CD14-positive monocyte (primary cell): ENCODE results near the gene GPR183. TPM values are rescaled to one million over a fixed set of nuclear protein-coding genes. Genes with fewer than 3 reads are reported as not detected.
A peak's percentile ranks its signal among the peaks of the same experiment; 100 is the strongest.

Experiments used
- DNase-seq, 3 donors: peaks; one replicate each; pipeline ENCODE4 v3.0.0-alpha.2; 2011 to 2022
- H2AFZ ChIP-seq: 2 replicates; pipeline ENCODE4 v1.6.0; 2012; ENCODE audit warnings: mild to moderate bottlenecking, low read depth, low read length, inconsistent platforms; ENCODE audit not compliant: insufficient read depth, poor library complexity, severe bottlenecking
- H3K27ac ChIP-seq, 2 donors: 1 replicate in 1 of 2; 2 replicates in 1 of 2; pipeline ENCODE4 v1.5.1; 2012 to 2013; ENCODE audit warnings: low read length in 2 of 2, control low read depth in 1 of 2, inconsistent platforms in 1 of 2, low read depth in 1 of 2, mild to moderate bottlenecking in 1 of 2
- H3K27me3 ChIP-seq, 2 donors: one replicate each; pipeline versions ENCODE4 v1.6.0 to v1.6.1; 2011 to 2013; ENCODE audit warnings: low read length in 2 of 2; ENCODE audit not compliant: control insufficient read depth in 2 of 2, insufficient read depth in 2 of 2
- H3K36me3 ChIP-seq, 2 donors: replicated peaks in 1 of 2; 1 replicate in 1 of 2; 2 replicates in 1 of 2; pipeline versions ENCODE4 v1.5.1 to v1.6.1; 2012 to 2013; ENCODE audit warnings: low read length in 2 of 2, control low read depth in 1 of 2, inconsistent platforms in 1 of 2, mild to moderate bottlenecking in 1 of 2; ENCODE audit not compliant: insufficient read depth in 2 of 2, control insufficient read depth in 1 of 2
- H3K4me1 ChIP-seq, 2 donors: 1 replicate in 1 of 2; 2 replicates in 1 of 2; pipeline versions ENCODE4 v1.5.1 to v1.6.1; 2012 to 2013; ENCODE audit warnings: low read length in 2 of 2, control low read depth in 1 of 2, inconsistent platforms in 1 of 2, mild to moderate bottlenecking in 1 of 2, moderate library complexity in 1 of 2; ENCODE audit not compliant: insufficient read depth in 2 of 2, control insufficient read depth in 1 of 2
- H3K4me2 ChIP-seq: replicated peaks from 2 replicates; pipeline ENCODE3; 2012; ENCODE audit warnings: low read length, moderate library complexity, mild to moderate bottlenecking; ENCODE audit not compliant: poor library complexity, severe bottlenecking; ENCODE audit errors: extremely low read depth
- H3K4me3 ChIP-seq, 3 experiments: fragments of 200-600 bp in 1 of 3; sonication (generic) in 1 of 3; replicated peaks in 1 of 3; 1 replicate in 2 of 3; 2 replicates in 1 of 3; pipeline ENCODE4 v1.5.1; 2011 to 2013; ENCODE audit warnings: low read length in 3 of 3, mild to moderate bottlenecking in 3 of 3, control low read depth in 2 of 3, low read depth in 2 of 3, inconsistent platforms in 1 of 3, moderate library complexity in 1 of 3
- H3K79me2 ChIP-seq: 2 replicates; pipeline ENCODE4 v1.6.0; 2012; ENCODE audit warnings: mild to moderate bottlenecking, control low read depth, inconsistent platforms, low read length, moderate library complexity; ENCODE audit not compliant: insufficient read depth
- H3K9ac ChIP-seq: 2 replicates; pipeline ENCODE4 v1.6.0; 2017; ENCODE audit warnings: low read length, mild to moderate bottlenecking; ENCODE audit not compliant: insufficient read depth, poor library complexity, severe bottlenecking
- H3K9me3 ChIP-seq, 2 donors: replicated peaks in 1 of 2; 1 replicate in 1 of 2; 2 replicates in 1 of 2; pipeline versions ENCODE4 v1.5.1 to v1.6.1; 2012 to 2013; ENCODE audit warnings: low read length in 2 of 2, control low read depth in 1 of 2; ENCODE audit not compliant: control insufficient read depth in 1 of 2, insufficient read depth in 1 of 2
- H4K20me1 ChIP-seq: 2 replicates; pipeline ENCODE4 v1.6.0; 2012; ENCODE audit warnings: mild to moderate bottlenecking, low read length, control low read depth, moderate library complexity; ENCODE audit not compliant: insufficient read depth
- H3K27ac Mint-ChIP-seq, 7 donors: one replicate each; pipeline ENCODE4 v1.8.0; 2020; ENCODE audit warnings: mild to moderate bottlenecking in 7 of 7, mixed read lengths in 7 of 7, moderate library complexity in 6 of 7, inconsistent platforms in 2 of 7
- H3K27me3 Mint-ChIP-seq, 3 donors: one replicate each; pipeline ENCODE4 v1.8.0; 2021 to 2022; ENCODE audit warnings: low read depth in 3 of 3, mild to moderate bottlenecking in 3 of 3, mixed read lengths in 3 of 3, moderate library complexity in 3 of 3, inconsistent platforms in 1 of 3
- H3K36me3 Mint-ChIP-seq, 2 donors: one replicate each; pipeline ENCODE4 v1.8.0; 2020; ENCODE audit warnings: mixed read lengths in 2 of 2, inconsistent platforms in 1 of 2, mild to moderate bottlenecking in 1 of 2
- H3K4me1 Mint-ChIP-seq: one replicate; pipeline ENCODE4 v1.8.0; 2020; ENCODE audit warnings: mild to moderate bottlenecking, mixed read lengths
- H3K4me3 Mint-ChIP-seq, 2 donors: one replicate each; pipeline ENCODE4 v1.8.0; 2020; ENCODE audit warnings: mild to moderate bottlenecking in 2 of 2, mixed read lengths in 2 of 2, moderate library complexity in 1 of 2
- H3K9me3 Mint-ChIP-seq, 7 donors: one replicate each; pipeline ENCODE4 v1.8.0; 2020 to 2022; ENCODE audit warnings: mixed read lengths in 7 of 7, mild to moderate bottlenecking in 6 of 7, moderate library complexity in 6 of 7, inconsistent platforms in 2 of 7
- CTCF ChIP-seq: fragments of 200-600 bp; IDR thresholded peaks from one replicate; pipeline ENCODE4 v1.8.0; 2022; ENCODE audit warnings: antibody characterized with exemption, mild to moderate bottlenecking
- WGBS: methylation state at CpG from one replicate; pipeline ENCODE4 v1.1.5; 2013; ENCODE audit warnings: missing lambda C conversion rate; ENCODE audit not compliant: insufficient coverage; 5-methylcytosine and 5-hydroxymethylcytosine counted together
- intact Hi-C, 2 donors: fragments of 100-400 bp; cut with micrococcal nuclease; formaldehyde crosslinking; loops; one replicate each; pipeline versions ENCODE4 v1.15.0 to v1.15.1; 2023
- polyA plus RNA-seq, 3 donors: library from polyadenylated mRNA; depleted of rRNA in 1 of 3; unstranded in 2 of 3; stranded (reverse) in 1 of 3; fragments of 300-500 nt in 2 of 3; fragments of >200 nt in 1 of 3; fragmentation: Illumina TruSeq in 2 of 3; gene quantifications; 1 replicate in 2 of 3; 2 replicates in 1 of 3; pipeline ENCODE4 v1.2.3, GENCODE V29; 2012 to 2021

The GPR183 gene
- polyA plus RNA-seq, 3 donors, result 190 to 459 (median 288) TPM

GRCh38 chr13:99331881-99332293 is 24.7 kb upstream of the GPR183 start:
- Mint-ChIP-seq H3K36me3 (peaks cover 50 to 53% of the 10 kb centered on the region in 2 donors), H3K27ac (peak overlapping the region in 1 of 7 donors; percentile 65), H3K4me1 (peaks cover 26% of the 10 kb centered on the region), H3K9me3 (peaks cover 0 to 1% (median 0%) of the 10 kb centered on the region in 7 donors), H3K27me3 (peaks cover 0 to 1% (median 0%) of the 10 kb centered on the region in 3 donors), H3K4me3 (no peak overlapping the region)
- no peak overlapping the region for H3K4me2 ChIP-seq
- H3K9me3 ChIP-seq, result no peaks in the 10 kb centered on the region
- peak overlapping the region in 1 of 2 donors; percentile 22 for H3K27ac ChIP-seq
- no peak overlapping the region for H3K4me3 ChIP-seq
- 84% methylated on average over 4 of the region's 5 CpGs for WGBS
- no peaks in the 10 kb centered on the region for H3K27me3 ChIP-seq
- H2AFZ ChIP-seq, result no peak overlapping the region
- H3K36me3 ChIP-seq, result peaks cover 14 to 47% of the 10 kb centered on the region in 2 donors
- H3K79me2 ChIP-seq, result no peaks in the 10 kb centered on the region
- intact Hi-C loops, result no loop called here
- no peak for DNase-seq
- H3K4me1 ChIP-seq, result peaks cover 10 to 26% of the 10 kb centered on the region in 2 donors
- TF ChIP-seq CTCF, result no peak
- H3K9ac ChIP-seq, result no peak overlapping the region
- no peaks in the 10 kb centered on the region for H4K20me1 ChIP-seq

DNA sequence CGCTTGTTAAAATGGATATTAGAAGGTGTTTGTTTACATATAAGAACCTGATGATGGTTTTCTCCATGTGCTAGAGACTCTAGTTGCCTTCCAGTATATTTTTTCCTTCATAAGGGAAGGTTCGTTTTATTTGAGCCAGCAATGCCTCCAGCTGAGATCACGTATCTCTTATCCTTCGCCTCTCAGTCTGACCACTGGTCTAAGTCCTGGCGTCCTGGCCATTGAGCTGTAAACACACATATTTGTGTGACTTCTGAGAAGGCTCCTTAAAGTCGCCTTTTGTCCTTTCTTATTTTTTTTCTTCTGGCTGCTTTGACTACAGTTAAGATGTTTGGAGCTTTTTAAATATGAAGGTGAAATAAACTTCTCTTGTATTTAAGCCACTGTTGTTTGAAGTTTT is 23.7 kb upstream of the GPR183 start:
- H2AFZ ChIP-seq, result no peak overlapping the region
- intact Hi-C loops, result no loop called here
- Mint-ChIP-seq H3K27ac (peak overlapping the region in 2 of 7 donors; percentile 16 to 54), H3K9me3 (peaks cover 0 to 1% (median 0%) of the 10 kb centered on the region in 7 donors), H3K4me1 (peaks cover 28% of the 10 kb centered on the region), H3K4me3 (no peak overlapping the region), H3K27me3 (peaks cover 0 to 2% (median 1%) of the 10 kb centered on the region in 3 donors), H3K36me3 (peaks cover 46 to 51% of the 10 kb centered on the region in 2 donors)
- no peaks in the 10 kb centered on the region for H3K9me3 ChIP-seq
- H3K4me2 ChIP-seq, result no peak overlapping the region
- no peak overlapping the region for H3K27ac ChIP-seq
- no peak for TF ChIP-seq CTCF
- H3K36me3 ChIP-seq, result peaks cover 16 to 47% of the 10 kb centered on the region in 2 donors
- no peak overlapping the region for H3K4me3 ChIP-seq
- peaks cover 10 to 26% of the 10 kb centered on the region in 2 donors for H3K4me1 ChIP-seq
- 50% methylated on average over 2 of the region's 6 CpGs for WGBS
- H3K27me3 ChIP-seq, result no peaks in the 10 kb centered on the region
- peaks cover 3% of the 10 kb centered on the region for H3K79me2 ChIP-seq
- DNase-seq, result no peak
- H3K9ac ChIP-seq, result no peak overlapping the region
- no peaks in the 10 kb centered on the region for H4K20me1 ChIP-seq
